Activated naive CD4-positive, alpha-beta T cell (primary cell): ENCODE measurements around the gene ITGB1.
"Not testable (repeated sequence)": the region's sequence is repeated elsewhere in the genome, so short reads cannot be mapped to it uniquely, and the experiment has no call there.

Experiments
- DNase-seq, 4 experiments: peaks; one replicate each; lab custom pipeline; 2025; lab: John Stamatoyannopoulos, UW

Gene ITGB1

GRCh38 chr10:32980558-32981468 is 22.8 kb upstream of the ITGB1 start:
- DNase-seq, result peak; percentile 38 to 65 (median 58)

- DNase-seq, result no peak
Measured at GRCh38 chr10:32980242-32980557, 22.2 kb upstream of the ITGB1 start.

- not testable (repeated sequence) for DNase-seq
Measured at GRCh38 chr10:32979719-32980118, 21.7 kb upstream of the ITGB1 start.

GRCh38 chr10:32979041-32979440 is 21.0 kb upstream of the ITGB1 start:
- no peak for DNase-seq

GRCh38 chr10:32977846-32978809 is 20.1 kb upstream of the ITGB1 start:
- DNase-seq, result not testable (repeated sequence)

- DNase-seq, result no peak
Measured at GRCh38 chr10:32976338-32976737, 18.3 kb upstream of the ITGB1 start.

GRCh38 chr10:32972929-32973328 is 14.9 kb upstream of the ITGB1 start:
- DNase-seq, result no peak

GRCh38 chr10:32972460-32972859 is 14.4 kb upstream of the ITGB1 start:
- DNase-seq, result no peak

- DNase-seq, result no peak
Measured at GRCh38 chr10:32971536-32972091, 13.6 kb upstream of the ITGB1 start.

GRCh38 chr10:32970910-32971309 is 12.9 kb upstream of the ITGB1 start:
- no peak for DNase-seq

GRCh38 chr10:32964270-32964669 is 6.2 kb upstream of the ITGB1 start:
- DNase-seq, result no peak

GRCh38 chr10:32963096-32963495 is 5.1 kb upstream of the ITGB1 start:
- DNase-seq, result no peak

- no peak for DNase-seq
Measured at GRCh38 chr10:32962521-32962920, 4.5 kb upstream of the ITGB1 start.

GRCh38 chr10:32961895-32962369 is 3.9 kb upstream of the ITGB1 start:
- no peak for DNase-seq

- DNase-seq, result no peak
Measured at GRCh38 chr10:32961343-32961894, 3.4 kb upstream of the ITGB1 start.

- no peak for DNase-seq
Measured at GRCh38 chr10:32960022-32960421, 2.0 kb upstream of the ITGB1 start.

- DNase-seq, result no peak
Measured at GRCh38 chr10:32959006-32959920, 1.2 kb upstream of the ITGB1 start.

- DNase-seq, result peak in 2 of 4 experiments; percentile 11 to 19
Measured at GRCh38 chr10:32957341-32958084, 517 bp downstream of the ITGB1 start.

GRCh38 chr10:32956365-32957197 is 1.4 kb downstream of the ITGB1 start:
- DNase-seq, result no peak
